Midbrain (tissue), 1 donor: Measurements from ENCODE around the gene MSRB1.
"Not testable (repeated sequence)": the region's sequence is repeated elsewhere in the genome, so short reads cannot be mapped to it uniquely, and the experiment has no call there.

Experiments
- DNase-seq: peaks from one replicate; lab custom pipeline; 2025; lab: John Stamatoyannopoulos, UW

Gene MSRB1

GRCh38 chr16:1915732-1916639, 27.0 kb downstream of the MSRB1 start:
- DNase-seq = no peak

- no peak for DNase-seq
Observed at GRCh38 chr16:1914988-1915387, 28.0 kb downstream of the MSRB1 start.

GRCh38 chr16:1914084-1914608, 28.9 kb downstream of the MSRB1 start:
- no peak for DNase-seq

DNA sequence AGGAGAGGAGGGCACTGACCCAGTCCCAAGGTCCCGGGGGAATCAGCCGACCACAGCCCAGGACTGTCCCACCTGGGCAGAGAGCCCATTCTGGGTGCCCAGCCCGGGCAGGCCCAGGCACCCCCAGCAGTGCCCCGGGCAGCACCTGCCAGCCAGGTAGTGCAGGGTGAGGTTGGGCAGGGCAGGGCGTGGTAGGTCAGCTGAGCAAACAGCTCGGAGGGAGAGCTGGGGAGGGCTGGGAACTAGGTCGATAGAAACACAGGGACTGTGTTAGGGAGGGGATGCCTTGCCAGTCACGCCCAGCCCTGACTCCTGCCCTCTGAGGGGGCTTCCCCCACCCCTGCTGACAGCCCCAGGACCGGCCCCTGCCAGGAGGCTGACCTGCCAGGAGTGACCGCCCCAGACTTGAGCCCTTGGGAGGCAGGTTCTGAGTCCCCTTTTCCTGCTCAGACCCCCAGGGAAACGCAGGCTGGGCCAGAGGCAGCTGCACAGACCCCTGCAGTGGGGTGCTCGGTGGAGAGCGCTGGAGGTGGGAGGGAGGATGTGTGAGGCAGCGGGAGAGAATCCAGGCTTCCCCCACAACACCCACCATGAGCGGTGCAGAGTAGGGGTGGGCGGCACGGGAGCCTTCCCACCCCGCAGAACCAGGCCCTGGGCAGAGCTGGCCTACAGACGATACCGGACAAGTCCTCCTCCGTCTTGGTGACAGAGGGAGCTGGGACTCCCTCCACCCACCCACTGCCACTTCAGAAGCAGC, 29.5 kb downstream of the MSRB1 start:
- DNase-seq = no peak

DNA sequence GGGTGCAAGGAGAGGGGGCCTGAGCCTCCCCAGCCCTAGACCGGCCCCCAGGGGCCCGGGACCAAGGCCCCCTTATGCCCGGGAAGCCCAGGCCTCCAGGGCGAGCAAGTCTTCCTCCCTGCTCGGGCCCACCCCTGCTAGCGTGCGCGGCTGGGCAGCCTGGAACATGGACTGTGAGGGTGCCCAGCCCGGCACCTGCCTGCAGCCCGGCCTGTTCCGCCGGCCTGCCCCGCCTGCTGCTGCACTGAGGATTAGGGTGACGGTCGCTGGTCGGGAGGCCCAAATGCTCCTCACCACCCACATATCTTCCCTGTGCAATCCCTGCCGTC, 30.8 kb downstream of the MSRB1 start:
- no peak for DNase-seq

GRCh38 chr16:1911467-1912214, 31.4 kb downstream of the MSRB1 start:
- no peak for DNase-seq

- no peak for DNase-seq
Observed at GRCh38 chr16:1909561-1910231, 33.3 kb downstream of the MSRB1 start.

- no peak for DNase-seq
Observed at GRCh38 chr16:1908983-1909382, 34.0 kb downstream of the MSRB1 start.

DNA sequence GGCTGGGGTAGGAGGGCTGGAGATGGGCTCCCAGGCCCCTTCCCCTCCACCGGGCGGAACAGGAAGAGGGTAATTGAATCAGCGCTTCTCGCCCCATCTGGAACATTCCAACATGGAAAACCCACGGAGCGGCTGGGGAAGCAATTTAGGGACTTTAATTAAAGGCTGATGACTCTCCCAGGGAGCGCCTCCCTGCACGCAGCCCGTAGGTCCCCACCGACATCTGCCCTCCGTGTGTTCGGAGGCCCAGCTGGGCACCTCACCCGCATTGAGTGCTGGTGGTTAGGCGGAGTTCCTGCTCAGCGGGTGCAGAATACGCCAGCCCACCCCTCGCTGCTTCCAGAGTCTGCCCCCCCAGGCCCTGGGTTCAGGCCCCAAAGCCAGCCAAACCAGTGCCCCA, 34.8 kb downstream of the MSRB1 start:
- DNase-seq = no peak

DNA sequence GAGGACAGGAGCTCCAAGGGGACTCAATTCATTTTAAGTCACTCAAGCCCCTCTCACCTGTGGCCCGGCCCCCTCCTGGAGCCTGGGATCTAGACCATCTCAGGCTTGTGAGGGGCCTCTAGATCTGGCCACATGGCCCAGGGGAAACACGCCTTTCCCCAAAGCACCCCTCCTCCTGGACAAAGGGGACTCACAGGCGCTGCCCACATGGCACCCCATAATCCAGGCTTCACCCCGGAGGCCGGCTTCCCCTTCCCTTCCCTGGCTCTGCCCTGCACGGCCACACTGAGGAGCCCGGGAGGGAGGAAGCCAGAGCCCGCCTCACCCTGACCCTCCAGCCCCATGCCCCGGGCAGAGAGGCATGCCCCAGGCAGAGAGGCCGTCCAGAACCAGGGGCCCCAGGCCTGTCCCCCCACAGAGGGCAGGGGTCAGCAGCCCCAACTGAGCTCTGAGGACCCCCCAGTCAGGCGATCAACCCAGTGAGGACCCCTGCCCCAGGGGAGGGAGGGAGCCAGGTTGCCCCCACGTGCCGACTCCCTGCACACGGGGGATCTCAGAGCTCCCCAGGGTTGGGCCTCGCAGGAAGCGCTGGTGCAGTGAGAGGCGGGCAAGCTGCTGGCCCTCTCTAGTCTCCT, 35.7 kb downstream of the MSRB1 start:
- DNase-seq = no peak

- no peak for DNase-seq
Observed at GRCh38 chr16:1906846-1907165, 36.2 kb downstream of the MSRB1 start.

GRCh38 chr16:1906055-1906845, 36.7 kb downstream of the MSRB1 start:
- DNase-seq = no peak

- no peak for DNase-seq
Observed at GRCh38 chr16:1903845-1904840, 38.9 kb downstream of the MSRB1 start.

GRCh38 chr16:1903220-1903574, 39.8 kb downstream of the MSRB1 start:
- DNase-seq = no peak

- no peak for DNase-seq
Observed at GRCh38 chr16:1902547-1903219, 40.3 kb downstream of the MSRB1 start.

DNA sequence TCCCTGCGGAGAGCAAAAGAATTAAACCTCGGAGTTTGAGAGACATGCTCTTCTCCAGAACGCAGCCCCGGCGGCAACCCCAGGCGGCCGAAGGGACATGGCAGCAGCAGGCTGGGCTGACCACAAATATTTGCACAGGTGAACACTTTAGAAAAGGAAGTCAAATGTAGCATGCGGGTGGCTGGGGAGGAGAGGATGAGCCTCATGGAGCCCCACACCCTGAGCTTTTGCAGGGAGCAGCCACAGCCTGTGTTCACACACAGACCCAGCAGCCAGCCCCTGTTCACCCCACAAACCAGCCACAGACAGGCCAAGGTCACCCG, 42.6 kb downstream of the MSRB1 start:
- no peak for DNase-seq

GRCh38 chr16:1899641-1900451, 43.2 kb downstream of the MSRB1 start:
- no peak for DNase-seq

DNA sequence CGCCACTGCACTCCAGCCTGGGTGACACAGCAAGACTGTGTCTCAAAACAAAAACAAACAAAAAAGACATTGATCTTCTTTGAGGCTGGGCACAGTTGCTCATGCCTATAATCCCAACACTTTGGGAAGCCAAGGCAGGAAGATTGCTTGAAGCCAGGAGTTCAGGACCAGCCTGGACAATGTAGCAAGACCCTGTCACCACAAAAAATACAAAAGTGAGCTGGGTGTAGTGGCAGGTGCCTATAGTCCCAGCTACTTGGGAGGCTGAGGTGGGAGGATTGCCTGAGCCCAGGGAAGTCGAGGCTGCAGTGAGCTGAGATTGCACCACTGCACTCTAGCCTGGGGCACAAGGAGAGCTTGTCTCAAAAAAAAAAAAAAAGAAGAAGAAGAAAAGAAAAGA, 45.3 kb downstream of the MSRB1 start:
- DNase-seq = not testable (repeated sequence)
